KOPT-K1 (cell line): Measurements from ENCODE around the gene CEP78.
"Not testable (repeated sequence)": the region's sequence is repeated elsewhere in the genome, so short reads cannot be mapped to it uniquely, and the experiment has no call there.

Experiments
- H3K27ac ChIP-seq: fragments of 200-600 bp; sonication (generic); 2 replicates; pipeline ENCODE4 v1.5.1; 2016; ENCODE audit warnings: antibody characterized with exemption, mild to moderate bottlenecking, low read depth, low read length; ENCODE audit not compliant: poor library complexity, severe bottlenecking
- H3K36me3 ChIP-seq: fragments of 200-600 bp; sonication (generic); 2 replicates; pipeline ENCODE4 v1.5.1; 2017; ENCODE audit warnings: antibody characterized with exemption, mild to moderate bottlenecking, low read length, moderate library complexity; ENCODE audit not compliant: insufficient read depth
- H3K9me3 ChIP-seq: fragments of 200-600 bp; sonication (generic); 2 replicates; pipeline ENCODE4 v1.5.1; 2017; ENCODE audit warnings: antibody characterized with exemption, low read length, mild to moderate bottlenecking; ENCODE audit not compliant: insufficient read depth, poor library complexity, severe bottlenecking

CEP78 gene

GRCh38 chr9:78235762-78236550 lies at the start of gene CEP78:
Gene CEP78 (plus strand): TSS chr9:78236075. CDS start chr9:78236351, 276 bp downstream.
- H3K36me3 ChIP-seq = peaks cover 19% of the 10 kb centered on the region
- H3K9me3 ChIP-seq = no peaks in the 10 kb centered on the region
- peak within 1 kb of the TSS; percentile 78 for H3K27ac ChIP-seq

- Histone ChIP-seq H3K9me3 (no peaks in the 10 kb centered on the region), H3K36me3 (no peaks in the 10 kb centered on the region), H3K27ac (no peak overlapping the region)
Measured at GRCh38 chr9:78187763-78188484, 48.0 kb upstream of the CEP78 start.

- H3K27ac ChIP-seq = no peak overlapping the region
- H3K9me3 ChIP-seq = no peaks in the 10 kb centered on the region
- H3K36me3 ChIP-seq = no peaks in the 10 kb centered on the region
Measured at GRCh38 chr9:78188594-78188993, 47.3 kb upstream of the CEP78 start.

- Histone ChIP-seq H3K27ac (no peak overlapping the region), H3K36me3 (no peaks in the 10 kb centered on the region), H3K9me3 (no peaks in the 10 kb centered on the region)
Measured at GRCh38 chr9:78189001-78189400, 46.9 kb upstream of the CEP78 start.

- no peak overlapping the region for H3K27ac ChIP-seq
- H3K36me3 ChIP-seq = no peaks in the 10 kb centered on the region
- no peaks in the 10 kb centered on the region for H3K9me3 ChIP-seq
Measured at GRCh38 chr9:78189461-78189860, 46.4 kb upstream of the CEP78 start.

GRCh38 chr9:78191931-78192330 lies 43.9 kb upstream of the CEP78 start:
- Histone ChIP-seq H3K36me3 (no peaks in the 10 kb centered on the region), H3K27ac (no peak overlapping the region), H3K9me3 (no peaks in the 10 kb centered on the region)

GRCh38 chr9:78196258-78196657 lies 39.6 kb upstream of the CEP78 start:
- Histone ChIP-seq H3K9me3 (no peaks in the 10 kb centered on the region), H3K36me3 (no peaks in the 10 kb centered on the region), H3K27ac (no peak overlapping the region)

GRCh38 chr9:78201158-78201777 lies 34.6 kb upstream of the CEP78 start:
- peak overlapping the region; percentile 48 for H3K27ac ChIP-seq
- H3K36me3 ChIP-seq, H3K9me3 ChIP-seq: not testable (repeated sequence)

- H3K27ac ChIP-seq = no peak overlapping the region
- no peaks in the 10 kb centered on the region for H3K36me3 ChIP-seq
- H3K9me3 ChIP-seq = no peaks in the 10 kb centered on the region
Measured at GRCh38 chr9:78207319-78207718, 28.6 kb upstream of the CEP78 start.

- no peak overlapping the region for H3K27ac ChIP-seq
- H3K9me3 ChIP-seq = no peaks in the 10 kb centered on the region
- no peaks in the 10 kb centered on the region for H3K36me3 ChIP-seq
Measured at GRCh38 chr9:78207901-78208300, 28.0 kb upstream of the CEP78 start.

- H3K9me3 ChIP-seq = no peaks in the 10 kb centered on the region
- H3K27ac ChIP-seq = no peak overlapping the region
- no peaks in the 10 kb centered on the region for H3K36me3 ChIP-seq
Measured at GRCh38 chr9:78209127-78209526, 26.7 kb upstream of the CEP78 start.

GRCh38 chr9:78210841-78211301 lies 25.0 kb upstream of the CEP78 start:
- peak overlapping the region; percentile 53 for H3K27ac ChIP-seq
- H3K36me3 ChIP-seq = no peaks in the 10 kb centered on the region

GRCh38 chr9:78212868-78213267 lies 23.0 kb upstream of the CEP78 start:
- Histone ChIP-seq H3K27ac (peak overlapping the region; percentile 53), H3K36me3 (no peaks in the 10 kb centered on the region), H3K9me3 (no peaks in the 10 kb centered on the region)

More at GRCh38 chr9:78210841-78211301, 25.0 kb upstream of the CEP78 start:
- no peaks in the 10 kb centered on the region for H3K9me3 ChIP-seq

- no peaks in the 10 kb centered on the region for H3K36me3 ChIP-seq
- no peaks in the 10 kb centered on the region for H3K9me3 ChIP-seq
- peak overlapping the region; percentile 39 for H3K27ac ChIP-seq
Measured at GRCh38 chr9:78213712-78214111, 22.2 kb upstream of the CEP78 start.

GRCh38 chr9:78214492-78214891 lies 21.4 kb upstream of the CEP78 start:
- Histone ChIP-seq H3K27ac (no peak overlapping the region), H3K9me3 (no peaks in the 10 kb centered on the region), H3K36me3 (no peaks in the 10 kb centered on the region)
